NCI-H526 treated with DMSO at 0.1 percent for 48 hours (cell line): ENCODE results near the gene MRGPRX3.
"Not testable (repeated sequence)": the region's sequence is repeated elsewhere in the genome, so short reads cannot be mapped to it uniquely, and the experiment has no call there.

ENCODE experiments used
- DNase-seq: peaks from one replicate; lab custom pipeline; 2025; lab: John Stamatoyannopoulos, UW

The MRGPRX3 gene

GRCh38 chr11:18132341-18132740 lies at the start of gene MRGPRX3:
Gene MRGPRX3 (plus strand): TSS chr11:18132571. CDS start chr11:18137203, 4,632 bp downstream.
- no peak for DNase-seq

- no peak for DNase-seq
These were observed 44.0 kb upstream of the MRGPRX3 start for GRCh38 chr11:18088366-18088765.

DNA sequence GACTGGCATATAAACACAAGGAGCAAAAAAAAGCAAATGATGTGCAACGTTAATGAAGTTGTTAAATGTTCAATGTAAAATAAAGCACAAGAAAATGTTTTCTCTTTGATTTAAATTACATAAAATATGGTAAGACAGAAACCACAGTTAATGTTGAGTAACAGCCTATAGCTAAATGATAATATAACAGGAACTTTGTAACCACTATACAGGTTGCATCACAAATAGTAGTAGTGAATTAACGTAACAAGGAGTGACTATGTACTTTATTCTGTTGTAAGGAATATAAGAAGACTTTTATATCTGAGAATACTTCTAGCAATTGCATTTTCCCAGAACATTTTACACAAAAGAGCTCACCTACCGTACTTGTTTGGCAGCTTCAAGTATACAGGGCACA lies 43.4 kb upstream of the MRGPRX3 start:
- no peak for DNase-seq

DNA sequence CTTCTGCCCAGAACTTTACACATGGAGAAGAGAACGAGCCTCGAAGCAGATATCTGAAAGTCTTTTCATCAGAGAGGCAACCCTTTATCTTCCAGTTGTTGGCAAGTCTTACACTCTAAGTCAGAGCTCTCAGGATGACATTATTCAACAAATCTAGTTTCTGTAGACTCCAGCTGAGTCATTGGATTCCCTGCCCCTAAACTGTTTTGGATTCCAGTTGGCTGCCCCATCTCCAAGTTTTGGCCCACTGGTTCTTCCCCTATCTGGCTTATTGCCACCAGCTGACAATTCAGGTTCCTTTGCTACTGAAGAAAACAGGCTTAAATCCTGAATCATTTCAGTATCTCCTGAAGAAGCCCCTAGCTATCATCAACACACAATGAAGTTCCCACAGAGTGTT lies 40.6 kb upstream of the MRGPRX3 start:
- no peak for DNase-seq

GRCh38 chr11:18093959-18094358 lies 38.4 kb upstream of the MRGPRX3 start:
- no peak for DNase-seq

DNA sequence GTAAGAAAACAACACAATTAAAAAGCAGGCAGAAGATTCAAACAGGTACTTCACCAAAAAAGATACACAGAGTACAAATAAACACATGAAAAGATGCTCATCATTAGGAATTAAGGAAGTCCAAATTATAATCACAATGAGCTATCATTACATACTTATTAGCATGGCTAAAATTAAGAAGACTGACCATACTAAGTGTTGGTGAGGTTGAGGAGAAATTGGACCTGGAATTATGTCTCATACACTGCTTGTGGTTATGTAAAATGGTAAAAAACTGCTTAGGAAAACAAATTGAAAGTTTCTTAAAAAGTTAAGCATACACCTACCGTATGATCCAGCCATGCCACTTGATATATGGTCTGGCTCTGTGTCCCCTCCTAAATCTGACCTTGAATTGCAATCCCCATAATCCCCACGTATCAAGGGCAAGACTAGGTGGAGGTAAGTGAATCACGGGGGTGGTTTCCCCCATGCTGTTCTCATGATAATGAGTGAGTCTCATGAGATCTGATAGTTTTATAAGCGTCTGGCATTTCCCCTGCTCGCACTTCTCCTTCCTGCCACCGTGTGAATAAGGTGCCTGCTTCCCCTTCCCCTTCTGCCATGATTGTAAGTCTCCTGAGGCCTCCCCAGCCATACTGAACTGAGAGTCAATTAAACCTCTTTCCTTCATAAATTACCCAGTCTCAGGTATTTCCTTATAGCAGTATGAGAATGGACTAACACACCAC lies 31.3 kb upstream of the MRGPRX3 start:
- DNase-seq = no peak

DNA sequence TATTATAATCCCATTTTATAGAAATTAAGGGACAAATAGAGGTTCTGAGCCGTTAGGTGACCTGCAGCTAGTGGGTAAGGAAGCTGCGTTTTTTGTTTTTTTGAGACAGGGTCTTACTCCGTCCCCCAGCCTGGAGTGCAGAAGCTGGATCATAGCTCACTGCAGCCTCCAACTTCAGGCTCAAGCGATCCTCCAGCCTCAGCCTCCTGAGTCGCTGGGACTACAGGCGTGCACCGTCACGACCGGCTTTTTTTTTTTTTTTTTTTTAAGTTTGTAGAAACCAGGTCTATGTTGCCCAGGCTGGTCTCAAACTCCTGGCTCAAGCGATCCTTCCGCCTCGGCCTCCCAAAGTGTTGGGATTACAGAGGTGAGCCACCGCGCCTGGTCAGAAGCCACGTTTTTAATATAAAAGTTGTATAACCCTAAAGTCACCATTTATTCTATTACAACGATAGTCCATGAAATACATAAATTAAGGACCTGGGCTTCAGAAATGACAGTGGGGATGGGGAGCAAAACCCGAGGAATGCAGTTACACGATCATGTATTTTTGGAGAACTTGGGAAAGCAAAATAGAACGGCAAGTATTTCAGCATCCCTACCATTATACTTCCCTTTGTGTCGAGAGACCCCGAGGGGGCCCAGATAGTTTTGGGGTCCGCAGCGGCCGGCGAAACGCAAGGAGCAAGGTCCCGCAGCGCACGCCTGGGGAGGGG lies 27.1 kb upstream of the MRGPRX3 start:
- no peak for DNase-seq

DNA sequence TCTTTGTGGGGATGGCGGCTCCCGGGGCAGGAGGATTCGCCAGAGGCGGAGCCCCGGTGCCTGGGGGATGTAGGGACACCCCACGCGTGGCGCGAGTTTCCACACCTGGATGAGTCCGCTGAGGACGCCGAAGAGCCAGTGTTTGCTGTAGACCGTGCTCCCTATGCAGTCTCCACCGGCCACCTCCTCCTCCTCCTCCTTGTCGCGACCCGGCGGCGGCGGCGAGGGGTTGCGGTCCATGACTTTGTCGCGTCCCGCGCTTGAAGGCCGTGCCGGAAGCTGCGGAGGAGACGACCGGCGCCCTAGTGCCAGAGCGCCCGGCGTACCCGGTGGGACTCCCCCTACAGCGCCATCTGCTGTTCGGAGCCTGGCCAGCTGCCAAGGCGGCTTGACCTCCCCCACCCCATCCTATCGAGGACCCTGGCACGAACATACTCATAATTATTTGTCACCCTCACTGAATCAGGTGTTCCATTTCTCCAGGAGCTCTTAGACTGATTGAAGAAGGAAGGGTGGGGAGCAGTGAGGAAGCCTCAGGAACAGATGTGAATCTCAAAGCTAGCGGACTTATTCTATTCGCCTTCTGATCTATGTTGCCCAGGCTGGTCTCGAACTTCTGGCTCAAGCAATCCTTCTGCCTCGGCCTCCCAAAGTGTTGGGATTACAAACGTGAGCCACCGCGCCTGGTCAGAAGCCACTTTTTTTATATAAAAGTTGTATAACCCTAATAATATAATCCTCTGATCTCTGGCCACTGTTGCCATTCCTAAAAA lies 26.4 kb upstream of the MRGPRX3 start, which contains the start of gene SAAL1:
Gene SAAL1, minus strand, starts transcription at position 281 of the 773 bp plus-strand sequence. Its CDS starts 41 bp downstream, at position 240.
- peak; percentile 77 for DNase-seq

- DNase-seq = no peak
These were observed 25.7 kb upstream of the MRGPRX3 start for GRCh38 chr11:18106688-18107087.

- no peak for DNase-seq
These were observed 24.1 kb upstream of the MRGPRX3 start for GRCh38 chr11:18108254-18108653.

- no peak for DNase-seq
These were observed 21.4 kb upstream of the MRGPRX3 start for GRCh38 chr11:18111005-18111404.

DNA sequence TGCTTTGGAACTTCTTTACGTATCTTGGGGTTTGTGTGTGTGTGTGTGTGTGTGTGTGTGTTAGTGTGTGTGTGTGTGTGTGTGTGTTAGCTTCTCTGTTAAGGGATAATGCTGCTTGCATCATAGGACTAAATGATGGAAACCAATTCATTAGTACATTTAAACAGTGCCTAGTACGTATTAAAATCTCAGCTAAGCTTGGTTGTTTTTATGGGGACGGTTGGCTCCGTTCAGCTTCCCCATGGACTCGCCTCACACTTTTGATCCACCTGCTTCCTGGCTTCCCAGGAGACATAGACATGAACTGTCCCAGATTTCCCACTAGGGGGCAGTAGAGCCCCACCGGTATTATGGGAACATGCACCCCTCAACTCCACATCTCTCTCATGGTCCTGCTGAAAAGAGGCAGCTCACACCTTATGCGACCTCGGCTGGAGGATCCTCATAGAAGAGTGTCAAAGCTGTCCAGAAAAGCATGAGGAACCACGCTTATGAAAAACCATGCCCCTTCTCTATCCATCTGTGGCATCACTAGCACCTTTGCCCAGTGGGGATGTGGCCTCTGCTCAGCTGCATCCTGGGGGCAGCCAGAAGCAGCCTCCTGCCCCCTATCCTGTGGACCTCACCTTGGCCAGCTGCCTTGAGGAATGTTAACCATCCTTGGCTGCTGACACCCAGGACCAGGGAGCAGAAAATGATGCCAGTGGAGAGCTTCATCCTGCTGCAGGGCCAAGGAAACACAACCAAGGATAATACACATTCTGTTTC lies 16.8 kb upstream of the MRGPRX3 start:
- DNase-seq = peak; percentile 53

DNA sequence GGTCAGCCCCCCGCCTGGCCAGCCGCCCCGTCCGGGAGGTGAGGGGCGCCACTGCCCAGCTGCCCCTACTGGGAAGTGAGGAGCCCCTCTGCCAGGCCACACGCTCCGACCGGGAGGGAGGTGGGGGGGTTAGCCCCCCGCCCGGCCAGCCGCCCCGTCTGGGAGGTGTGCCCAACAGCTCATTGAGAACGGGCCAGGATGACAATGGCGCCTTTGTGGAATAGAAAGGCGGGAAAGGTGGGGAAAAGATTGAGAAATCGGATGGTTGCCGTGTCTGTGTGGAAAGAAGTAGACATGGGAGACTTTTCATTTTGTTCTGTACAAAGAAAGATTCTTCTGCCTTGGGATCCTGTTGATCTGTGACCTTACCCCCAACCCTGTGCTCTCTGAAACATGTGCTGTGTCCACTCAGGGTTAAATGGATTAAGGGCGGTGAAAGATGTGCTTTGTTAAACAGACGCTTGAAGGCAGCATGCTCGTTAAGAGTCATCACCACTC lies 11.0 kb upstream of the MRGPRX3 start:
- not testable (repeated sequence) for DNase-seq

GRCh38 chr11:18131115-18131514 lies 1.3 kb upstream of the MRGPRX3 start:
- not testable (repeated sequence) for DNase-seq

GRCh38 chr11:18135308-18135707 lies 2.9 kb downstream of the MRGPRX3 start:
- no peak for DNase-seq

- DNase-seq = no peak
These were observed 4.9 kb downstream of the MRGPRX3 start for GRCh38 chr11:18137186-18137800.

DNA sequence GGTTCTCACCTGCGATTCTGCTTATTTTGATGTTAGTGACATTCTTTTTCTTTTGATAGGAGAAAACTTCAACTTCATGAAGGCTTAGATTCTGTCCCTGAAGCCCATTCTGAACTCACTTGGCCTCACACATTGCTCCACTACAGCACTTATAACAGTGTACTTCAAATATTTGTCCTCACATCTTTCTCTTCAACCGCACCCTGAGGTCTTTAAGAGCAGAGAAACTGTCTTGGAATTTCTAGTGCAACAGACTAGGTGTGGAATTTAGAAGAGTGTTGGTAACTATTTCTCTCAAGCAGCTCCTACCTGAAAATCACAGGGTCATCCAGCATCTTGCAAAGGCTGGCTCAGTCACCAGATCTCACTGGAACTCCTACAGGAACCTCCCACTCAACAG lies 7.8 kb downstream of the MRGPRX3 start:
- DNase-seq = no peak

DNA sequence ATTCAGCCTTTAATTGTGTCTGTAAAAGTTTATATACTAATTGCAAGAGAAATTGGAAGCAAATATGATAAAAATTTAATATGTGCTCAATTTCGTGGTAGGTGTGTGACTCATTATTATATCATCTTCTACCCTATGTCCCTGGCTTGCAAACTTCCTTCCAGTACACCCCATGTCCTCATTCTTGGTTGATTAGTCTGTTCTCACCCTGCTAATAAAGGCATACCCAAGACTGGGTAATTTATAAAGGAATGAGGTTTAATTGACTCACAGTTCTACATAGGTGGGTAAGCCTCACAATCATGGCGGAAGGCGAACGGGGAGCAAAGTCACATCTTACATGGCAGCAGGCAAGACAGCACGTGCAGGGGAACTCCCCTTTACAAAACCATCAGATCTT lies 11.9 kb downstream of the MRGPRX3 start:
- DNase-seq = no peak

DNA sequence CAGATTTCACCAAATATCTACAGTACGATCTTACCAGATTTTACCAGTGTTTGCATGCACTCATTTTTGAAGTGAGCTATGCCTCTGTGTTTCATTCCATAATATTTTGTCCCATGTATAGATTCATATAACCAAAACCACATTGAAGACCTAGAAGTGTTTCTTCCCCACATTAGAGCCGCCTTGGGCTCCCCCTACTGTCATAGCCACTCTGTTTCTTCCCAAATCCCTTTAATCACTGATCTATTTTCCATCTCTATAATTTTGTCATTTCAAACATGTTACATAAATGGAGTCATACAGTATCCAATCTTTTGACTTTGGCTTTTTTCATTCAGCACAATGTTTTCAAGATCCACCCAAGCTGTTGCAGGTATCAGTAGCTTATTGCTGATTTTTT lies 12.7 kb downstream of the MRGPRX3 start:
- DNase-seq = no peak

- no peak for DNase-seq
These were observed 13.5 kb downstream of the MRGPRX3 start for GRCh38 chr11:18145837-18146236.

- DNase-seq = no peak
These were observed 19.2 kb downstream of the MRGPRX3 start for GRCh38 chr11:18151581-18151980.
